ENCODE data around the gene KIF26B.

Gene KIF26B

DNA sequence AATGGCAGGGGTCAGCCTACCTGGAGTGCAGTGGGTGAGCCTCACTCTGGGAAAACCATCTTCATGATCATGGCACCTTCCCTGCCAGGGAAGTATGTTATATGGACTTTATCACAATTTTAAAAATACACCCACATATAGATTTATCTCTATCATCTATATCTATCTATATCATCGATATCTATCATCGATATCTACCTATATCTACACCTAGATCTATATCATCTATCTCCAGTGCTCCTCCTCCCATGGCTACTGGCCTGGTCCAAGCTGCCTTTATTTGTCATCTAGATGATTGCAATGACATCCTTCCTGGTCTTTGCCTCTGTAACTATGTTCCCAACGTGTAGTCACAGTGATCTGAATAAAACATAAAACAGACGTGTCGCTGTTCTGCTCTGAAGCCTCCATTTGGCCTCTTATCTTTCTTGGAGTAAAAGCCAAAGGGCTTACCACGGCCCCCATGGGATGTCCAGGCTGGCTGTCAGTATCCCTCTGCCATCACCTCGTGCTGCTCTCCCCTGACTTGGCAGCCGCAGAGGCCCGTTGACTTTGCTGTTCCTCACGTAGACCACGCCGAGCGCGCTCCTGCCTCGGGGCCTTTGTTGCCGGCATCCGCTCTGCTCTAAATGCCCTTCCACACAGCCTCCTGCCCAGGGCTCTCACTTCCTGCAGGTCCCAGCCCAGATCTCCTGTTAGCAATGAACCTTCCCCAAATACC is 20.6 kb upstream of the KIF26B start:
- DNase-seq (ENCODE audit: low spot score) = no peak

GRCh38 chr1:245142171-245142798 is 12.5 kb upstream of the KIF26B start:
- no peak for DNase-seq (ENCODE audit: low spot score)

GRCh38 chr1:245142976-245143375 is 11.8 kb upstream of the KIF26B start:
- no peak for DNase-seq (ENCODE audit: low spot score)

DNA sequence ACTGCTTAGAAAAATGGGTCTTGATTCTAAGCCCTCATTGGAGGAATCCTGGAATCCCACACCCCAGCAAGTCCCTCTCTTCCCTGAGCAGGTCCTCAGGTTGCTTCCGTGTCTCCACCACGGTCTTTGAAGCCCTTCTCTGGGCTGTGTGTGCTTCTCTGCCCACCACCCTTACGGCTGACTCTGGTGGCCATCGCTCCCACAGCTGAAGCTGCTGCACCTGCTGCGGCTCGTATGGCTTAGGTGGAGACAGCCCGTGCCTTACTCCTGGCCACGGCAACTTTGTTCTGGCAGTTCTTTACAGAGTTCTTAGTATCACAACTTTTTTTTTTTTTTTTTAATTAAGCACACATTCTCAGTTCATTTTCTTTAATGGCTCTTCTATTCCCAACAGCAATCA is 10.9 kb upstream of the KIF26B start:
- DNase-seq (ENCODE audit: low spot score) = no peak

DNA sequence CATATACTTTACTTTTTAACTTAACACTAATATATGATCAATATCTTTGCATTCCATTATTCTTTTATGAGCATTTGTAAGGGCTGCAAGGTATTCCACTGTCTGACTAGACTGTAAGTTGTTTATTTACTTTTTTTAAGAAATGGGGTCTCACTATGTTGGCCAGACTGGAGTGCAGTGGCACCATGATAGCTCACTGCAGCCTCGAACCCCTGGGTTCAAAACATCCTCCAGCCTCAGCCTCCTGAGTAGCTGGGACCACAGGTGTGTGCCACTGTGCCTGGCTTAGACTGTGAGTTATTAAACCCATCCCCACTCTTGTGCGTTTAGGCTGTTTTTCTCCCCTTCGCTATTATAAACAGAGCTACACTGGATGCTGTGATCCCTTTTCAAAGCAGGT is 6.7 kb upstream of the KIF26B start:
- DNase-seq (ENCODE audit: low spot score) = no peak

DNA sequence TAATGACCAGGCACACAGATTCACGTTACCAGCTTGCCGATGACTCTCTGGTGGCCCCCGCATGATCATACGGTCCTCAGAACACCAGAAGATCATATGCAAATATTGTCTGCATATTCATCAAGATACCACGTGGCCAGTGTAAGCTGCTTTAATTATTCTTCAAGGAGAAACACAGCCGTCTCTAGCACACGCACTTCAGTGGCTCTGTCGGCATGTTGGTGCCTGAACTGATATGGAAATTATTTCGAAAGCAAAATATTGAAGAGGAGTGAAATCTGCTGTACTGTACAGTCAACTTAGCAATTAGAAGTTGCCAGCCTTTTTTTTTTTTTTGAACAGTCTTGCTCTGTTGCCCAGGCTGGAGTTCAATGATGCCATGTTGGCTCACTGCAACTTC is 5.9 kb upstream of the KIF26B start:
- no peak for DNase-seq (ENCODE audit: low spot score)

GRCh38 chr1:245153081-245153551 is 1.7 kb upstream of the KIF26B start:
- peak; percentile 54 for DNase-seq (ENCODE audit: low spot score)

- DNase-seq (ENCODE audit: low spot score) = no peak
These were observed 995 bp upstream of the KIF26B start for GRCh38 chr1:245153552-245154428.

GRCh38 chr1:245155272-245156040 is 671 bp downstream of the KIF26B start:
- DNase-seq (ENCODE audit: low spot score) = no peak

DNA sequence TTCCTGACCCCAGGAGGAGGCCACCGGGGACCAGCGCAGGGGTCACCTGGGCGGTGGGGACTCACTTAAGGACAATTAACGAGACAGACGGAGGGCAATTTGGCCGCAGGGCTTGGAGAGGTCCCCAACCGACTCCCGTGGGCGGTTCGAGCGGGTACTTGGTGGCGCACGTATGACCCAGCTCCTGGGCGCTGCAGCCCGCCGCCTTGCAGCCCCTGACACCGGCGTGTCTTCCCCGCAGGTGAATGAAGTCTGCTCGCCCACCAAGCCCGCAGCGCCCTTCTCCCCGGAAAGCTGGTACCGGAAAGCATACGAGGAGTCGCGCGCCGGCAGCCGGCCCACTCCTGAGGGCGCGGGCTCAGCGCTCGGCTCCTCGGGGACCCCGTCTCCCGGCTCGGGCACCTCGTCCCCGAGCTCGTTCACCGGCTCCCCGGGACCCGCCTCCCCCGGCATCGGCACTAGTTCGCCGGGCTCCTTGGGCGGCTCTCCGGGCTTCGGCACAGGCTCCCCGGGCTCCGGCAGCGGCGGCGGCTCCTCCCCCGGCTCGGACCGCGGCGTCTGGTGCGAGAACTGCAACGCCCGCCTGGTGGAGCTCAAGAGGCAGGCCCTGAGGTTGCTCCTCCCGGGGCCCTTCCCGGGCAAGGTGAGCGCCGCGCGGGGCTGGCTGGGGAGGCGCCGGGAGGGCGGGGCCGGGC is 1.4 kb downstream of the KIF26B start:
- DNase-seq (ENCODE audit: low spot score) = peak; percentile 62

GRCh38 chr1:245156736-245157505 is 2.1 kb downstream of the KIF26B start:
- DNase-seq (ENCODE audit: low spot score) = no peak

DNA sequence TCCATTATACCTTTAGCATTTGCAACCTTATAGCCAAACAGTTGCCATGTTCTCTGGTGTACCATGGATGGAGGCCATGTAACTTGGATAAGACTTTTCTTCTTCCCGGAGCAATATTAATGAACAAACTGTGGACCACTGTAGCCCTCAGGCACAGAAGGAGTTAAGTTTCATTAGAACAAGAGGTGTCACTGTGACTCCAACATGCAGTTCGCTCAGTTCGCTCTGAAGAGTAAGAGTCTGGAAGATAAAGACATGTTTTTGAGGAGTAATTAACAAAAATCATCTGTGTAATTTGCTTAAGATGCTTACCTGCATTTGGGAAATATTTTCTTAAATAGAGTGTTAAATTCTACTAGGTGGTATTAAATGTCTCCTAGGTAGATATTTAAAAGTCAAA is 4.1 kb downstream of the KIF26B start:
- no peak for DNase-seq (ENCODE audit: low spot score)

- DNase-seq (ENCODE audit: low spot score) = no peak
These were observed 5.5 kb downstream of the KIF26B start for GRCh38 chr1:245160288-245160687.

- DNase-seq (ENCODE audit: low spot score) = no peak
These were observed 6.1 kb downstream of the KIF26B start for GRCh38 chr1:245160741-245161400.

GRCh38 chr1:245161866-245162265 is 7.1 kb downstream of the KIF26B start:
- DNase-seq (ENCODE audit: low spot score) = no peak

DNA sequence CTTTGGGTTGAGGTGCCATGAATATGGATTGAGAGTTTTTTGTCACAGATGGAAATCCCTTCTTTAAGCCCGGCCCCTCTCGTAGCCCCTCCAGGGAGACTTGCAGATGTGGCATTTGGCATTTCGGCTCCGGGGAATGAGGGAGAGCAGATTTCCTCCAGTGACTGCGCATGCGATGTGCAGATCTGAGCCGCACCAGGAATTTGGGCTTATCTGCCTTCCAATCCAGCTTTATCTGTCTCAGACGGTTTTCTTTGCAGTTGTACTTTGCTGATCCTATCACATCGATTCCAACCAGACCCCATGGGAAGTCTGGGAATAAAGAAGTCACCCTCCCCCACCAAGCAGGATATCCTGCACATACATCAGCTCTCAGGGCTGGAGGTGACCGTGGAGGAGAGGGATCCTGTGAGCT is 11.7 kb downstream of the KIF26B start:
- no peak for DNase-seq (ENCODE audit: low spot score)

- no peak for DNase-seq (ENCODE audit: low spot score)
These were observed 13.3 kb downstream of the KIF26B start for GRCh38 chr1:245168086-245168485.

- DNase-seq (ENCODE audit: low spot score) = no peak
These were observed 14.1 kb downstream of the KIF26B start for GRCh38 chr1:245168906-245169305.

GRCh38 chr1:245169376-245169775 is 14.6 kb downstream of the KIF26B start:
- DNase-seq (ENCODE audit: low spot score) = no peak

- no peak for DNase-seq (ENCODE audit: low spot score)
These were observed 17.2 kb downstream of the KIF26B start for GRCh38 chr1:245172026-245172425.
